COLO668 (cell line): ENCODE data around the gene NDUFS8.
"Not testable (repeated sequence)": the region's sequence is repeated elsewhere in the genome, so short reads cannot be mapped to it uniquely, and the experiment has no call there.

ENCODE experiments used
- DNase-seq: peaks from one replicate; lab custom pipeline; 2025; ENCODE audit not compliant: unreplicated experiment; lab: John Stamatoyannopoulos, UW

Gene NDUFS8

GRCh38 chr11:68030318-68031143, at the start of gene NDUFS8:
TSS of gene NDUFS8 (plus strand) at chr11:68030681. CDS start at chr11:68032152, 1,471 bp downstream.
- DNase-seq: peak; percentile 96

GRCh38 chr11:67981226-67981625, 49.3 kb upstream of the NDUFS8 start:
- not testable (repeated sequence) for DNase-seq

- DNase-seq: not testable (repeated sequence)
These were observed 48.1 kb upstream of the NDUFS8 start for GRCh38 chr11:67982255-67982857.

- DNase-seq: no peak
These were observed 46.5 kb upstream of the NDUFS8 start for GRCh38 chr11:67983951-67984350.

- not testable (repeated sequence) for DNase-seq
These were observed 45.2 kb upstream of the NDUFS8 start for GRCh38 chr11:67985302-67985701.

- DNase-seq: not testable (repeated sequence)
These were observed 39.7 kb upstream of the NDUFS8 start for GRCh38 chr11:67990546-67991346.

GRCh38 chr11:67991347-67992121, 38.9 kb upstream of the NDUFS8 start:
- not testable (repeated sequence) for DNase-seq

GRCh38 chr11:67993821-67994220, 36.7 kb upstream of the NDUFS8 start:
- peak; percentile 81 for DNase-seq

- not testable (repeated sequence) for DNase-seq
These were observed 36.1 kb upstream of the NDUFS8 start for GRCh38 chr11:67994387-67994786.

- DNase-seq: not testable (repeated sequence)
These were observed 35.4 kb upstream of the NDUFS8 start for GRCh38 chr11:67995129-67995528.

- DNase-seq: not testable (repeated sequence)
These were observed 34.9 kb upstream of the NDUFS8 start for GRCh38 chr11:67995579-67995978.

- DNase-seq: no peak
These were observed 34.4 kb upstream of the NDUFS8 start for GRCh38 chr11:67996051-67996450.

GRCh38 chr11:67996622-67997474, 33.6 kb upstream of the NDUFS8 start:
- peak; percentile 37 for DNase-seq

GRCh38 chr11:67997475-67997921, 33.0 kb upstream of the NDUFS8 start:
- DNase-seq: no peak

GRCh38 chr11:67998150-67999045, 32.1 kb upstream of the NDUFS8 start:
- DNase-seq: peak; percentile 35

- DNase-seq: no peak
These were observed 31.3 kb upstream of the NDUFS8 start for GRCh38 chr11:67999201-67999629.

- DNase-seq: no peak
These were observed 30.8 kb upstream of the NDUFS8 start for GRCh38 chr11:67999704-68000103.

- DNase-seq: peak; percentile 36
These were observed 27.9 kb upstream of the NDUFS8 start for GRCh38 chr11:68002575-68002937.
